ENCODE data around the gene COG6. TPM values are rescaled to one million over a fixed set of nuclear protein-coding genes. Genes with fewer than 3 reads are reported as not detected.
A peak's percentile ranks its signal among the peaks of the same experiment; 100 is the strongest.

Gene COG6
- total and polyA plus RNA-seq, 7 experiments from 2014 or later = 18.1 to 41.6 (median 24.4) TPM

GRCh38 chr13:39670445-39670844 lies 15.0 kb downstream of the COG6 start:
- Histone ChIP-seq H3K4me1 (ENCODE audit: control insufficient read depth in 2 of 2, insufficient read depth in 2 of 2, low read length in 2 of 2) (no peaks in the 10 kb centered on the region), H3K27ac (ENCODE audit: low read depth, low read length) (no peak overlapping the region), H3K4me3 (ENCODE audit: low read length) (no peak overlapping the region), H3K9me3 (ENCODE audit: control insufficient read depth in 2 of 3, low read length in 3 of 3) (no peaks in the 10 kb centered on the region), H3K36me3 (ENCODE audit: control insufficient read depth in 2 of 3, insufficient read depth in 3 of 3, low read length in 3 of 3) (peaks cover 0 to 5% (median 0%) of the 10 kb centered on the region in 3 experiments), H3K27me3 (ENCODE audit: control insufficient read depth in 2 of 2, insufficient read depth in 2 of 2, low read length in 2 of 2) (no peaks in the 10 kb centered on the region)
- Mint-ChIP-seq H3K27me3 (no peaks in the 10 kb centered on the region), H3K4me3 (no peak overlapping the region), H3K36me3 (peaks cover 0 to 24% (median 16%) of the 10 kb centered on the region in 5 donors), H3K4me1 (peaks cover 0 to 4% (median 0%) of the 10 kb centered on the region in 7 donors), H3K9me3 (no peaks in the 10 kb centered on the region), H3K27ac (no peak overlapping the region)
- ChIA-PET CTCF (no interaction called here), POLR2A (no interaction called here)
- DNase-seq = no peak
- intact Hi-C loops (cut with micrococcal nuclease) = loop anchor here in 1 of 2 donors (10.0 kb wide), 2 partner anchors 56 to 406 kb away; no protein-coding TSS in a partner anchor
- no peak for ATAC-seq

DNA sequence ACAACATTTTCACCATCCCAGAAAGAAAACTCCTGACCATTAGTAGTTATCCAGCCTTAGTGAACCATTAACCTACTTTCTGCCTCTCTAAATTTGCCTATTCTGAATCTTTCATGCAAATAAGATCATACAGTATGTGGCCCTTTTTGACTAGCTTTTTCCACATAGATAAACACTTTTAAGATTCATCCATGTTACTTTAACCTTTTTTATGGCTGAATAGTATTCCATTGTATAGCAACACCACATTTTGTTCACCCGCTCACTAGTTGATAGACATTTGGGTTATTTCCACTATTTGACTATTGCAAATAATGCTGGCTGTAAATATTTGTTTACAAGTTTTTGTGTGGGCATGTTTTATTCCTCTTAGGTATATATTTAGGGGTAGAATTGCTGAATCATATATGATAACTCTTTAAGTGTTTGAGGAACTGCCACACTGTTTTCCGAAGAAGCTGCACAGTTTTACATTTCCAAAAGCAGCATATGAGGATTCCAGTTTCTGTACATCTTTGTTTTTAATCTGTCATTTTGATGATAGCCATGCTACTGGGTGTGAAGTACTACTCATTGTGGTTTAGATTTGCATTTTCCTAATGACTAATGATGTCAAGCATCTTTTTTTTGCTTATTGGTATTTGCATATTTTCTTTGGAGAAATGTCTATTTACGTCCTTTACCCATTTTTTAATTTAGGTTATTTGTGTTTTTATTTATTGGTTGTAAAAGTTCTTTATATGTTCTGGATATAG lies 17.1 kb downstream of the COG6 start:
- CTCF ChIA-PET = no interaction called here
- intact Hi-C loops (cut with micrococcal nuclease) = loop anchor here in 1 of 2 donors (10.0 kb wide), 2 partner anchors 58 to 408 kb away; no protein-coding TSS in a partner anchor

GRCh38 chr13:39675904-39676303 lies 20.4 kb downstream of the COG6 start:
- intact Hi-C loops (cut with micrococcal nuclease) = loop anchor here (1.0 to 10.0 kb wide), 8 partner anchors 59 to 705 kb away; partner anchors contain the start of genes NHLRC3 (in 1 of the 2) and PROSER1 (in 1 of the 2)
- Mint-ChIP-seq H3K9me3 (no peaks in the 10 kb centered on the region), H3K4me1 (peaks cover 0 to 3% (median 0%) of the 10 kb centered on the region in 7 donors), H3K27ac (peak overlapping the region in 1 of 9 donors; percentile 23), H3K27me3 (no peaks in the 10 kb centered on the region), H3K36me3 (peaks cover 5 to 29% (median 19%) of the 10 kb centered on the region in 5 donors), H3K4me3 (no peak overlapping the region)
- Histone ChIP-seq H3K9me3 (ENCODE audit: control insufficient read depth in 2 of 3, low read length in 3 of 3) (no peaks in the 10 kb centered on the region), H3K4me1 (ENCODE audit: control insufficient read depth in 2 of 2, insufficient read depth in 2 of 2, low read length in 2 of 2) (no peaks in the 10 kb centered on the region), H3K27me3 (ENCODE audit: control insufficient read depth in 2 of 2, insufficient read depth in 2 of 2, low read length in 2 of 2) (no peaks in the 10 kb centered on the region), H3K27ac (ENCODE audit: low read depth, low read length) (no peak overlapping the region), H3K4me3 (ENCODE audit: low read length) (no peak overlapping the region), H3K36me3 (ENCODE audit: control insufficient read depth in 2 of 3, insufficient read depth in 3 of 3, low read length in 3 of 3) (peaks cover 0 to 13% (median 0%) of the 10 kb centered on the region in 3 experiments)
- no peak for ATAC-seq
- ChIA-PET POLR2A (no interaction called here), CTCF (interaction anchor here (0.7 kb wide), 2 partner anchors 10 to 20 kb away, joined by 3 to 4 read pairs; no protein-coding TSS in a partner anchor)
- DNase-seq = no peak

More for the DNA sequence above, 17.1 kb downstream of the COG6 start:
- DNase-seq = no peak
- POLR2A ChIA-PET = no interaction called here
- H3K9me3 ChIP-seq (ENCODE audit: control insufficient read depth in 2 of 3, low read length in 3 of 3) = no peaks in the 10 kb centered on the region
- Mint-ChIP-seq H3K4me3 (no peak overlapping the region), H3K36me3 (peaks cover 0 to 11% (median 6%) of the 10 kb centered on the region in 5 donors), H3K27ac (no peak overlapping the region), H3K9me3 (no peaks in the 10 kb centered on the region), H3K27me3 (no peaks in the 10 kb centered on the region), H3K4me1 (peaks cover 0 to 3% (median 0%) of the 10 kb centered on the region in 7 donors)
- no peak overlapping the region for H3K27ac ChIP-seq (ENCODE audit: low read depth, low read length)
- no peaks in the 10 kb centered on the region for H3K27me3 ChIP-seq (ENCODE audit: control insufficient read depth in 2 of 2, insufficient read depth in 2 of 2, low read length in 2 of 2)
- no peak overlapping the region for H3K4me3 ChIP-seq (ENCODE audit: low read length)
- ATAC-seq = no peak
- no peaks in the 10 kb centered on the region for H3K4me1 ChIP-seq (ENCODE audit: control insufficient read depth in 2 of 2, insufficient read depth in 2 of 2, low read length in 2 of 2)
- H3K36me3 ChIP-seq (ENCODE audit: control insufficient read depth in 2 of 3, insufficient read depth in 3 of 3, low read length in 3 of 3) = no peaks in the 10 kb centered on the region

- CTCF ChIA-PET = interaction anchor here (0.5 to 1.1 kb wide), 2 partner anchors 60 to 65 kb away, joined by 3 to 4 read pairs; no protein-coding TSS in a partner anchor
- Histone ChIP-seq H3K9me3 (ENCODE audit: control insufficient read depth in 2 of 3, low read length in 3 of 3) (no peaks in the 10 kb centered on the region), H3K27ac (ENCODE audit: low read depth, low read length) (no peak overlapping the region), H3K4me3 (ENCODE audit: low read length) (no peak overlapping the region), H3K27me3 (ENCODE audit: control insufficient read depth in 2 of 2, insufficient read depth in 2 of 2, low read length in 2 of 2) (no peaks in the 10 kb centered on the region), H3K36me3 (ENCODE audit: control insufficient read depth in 2 of 3, insufficient read depth in 3 of 3, low read length in 3 of 3) (peaks cover 0 to 18% (median 0%) of the 10 kb centered on the region in 3 experiments), H3K4me1 (ENCODE audit: control insufficient read depth in 2 of 2, insufficient read depth in 2 of 2, low read length in 2 of 2) (no peaks in the 10 kb centered on the region)
- intact Hi-C loops (cut with micrococcal nuclease) = loop anchor here (1.0 to 10.0 kb wide), 8 partner anchors 60 to 706 kb away; partner anchors contain the start of genes NHLRC3 (in 1 of the 2) and PROSER1 (in 1 of the 2)
- peak overlapping the region in 1 of 9 donors; percentile 23 for H3K27ac Mint-ChIP-seq
- H3K4me1 Mint-ChIP-seq = peaks cover 0 to 3% (median 0%) of the 10 kb centered on the region in 7 donors
- ATAC-seq (no peak), DNase-seq (peak in 7 of 9 donors; percentile 24 to 60 (median 37))
- peaks cover 9 to 34% (median 24%) of the 10 kb centered on the region in 5 donors for H3K36me3 Mint-ChIP-seq
- H3K4me3 Mint-ChIP-seq = no peak overlapping the region
- no peaks in the 10 kb centered on the region for H3K9me3 Mint-ChIP-seq
- no peaks in the 10 kb centered on the region for H3K27me3 Mint-ChIP-seq
- POLR2A ChIA-PET = no interaction called here
Observed at GRCh38 chr13:39676315-39676876, 20.9 kb downstream of the COG6 start.

GRCh38 chr13:39682310-39682709 lies 26.8 kb downstream of the COG6 start:
- Mint-ChIP-seq H3K9me3 (no peaks in the 10 kb centered on the region), H3K27ac (peak overlapping the region in 2 of 9 donors; percentile 12 to 62), H3K27me3 (no peaks in the 10 kb centered on the region), H3K36me3 (peaks cover 9 to 31% (median 19%) of the 10 kb centered on the region in 5 donors), H3K4me1 (peaks cover 0 to 6% (median 0%) of the 10 kb centered on the region in 7 donors), H3K4me3 (no peak overlapping the region)
- ChIA-PET CTCF (interaction anchor here (2.6 to 5.2 kb wide), 2 partner anchors 1000 to 1095 kb away, joined by 12 to 37 read pairs; no protein-coding TSS in a partner anchor), POLR2A (no interaction called here)
- H3K27me3 ChIP-seq (ENCODE audit: control insufficient read depth in 2 of 2, insufficient read depth in 2 of 2, low read length in 2 of 2) = no peaks in the 10 kb centered on the region
- H3K4me3 ChIP-seq (ENCODE audit: low read length) = no peak overlapping the region
- peaks cover 0 to 19% (median 0%) of the 10 kb centered on the region in 3 experiments for H3K36me3 ChIP-seq (ENCODE audit: control insufficient read depth in 2 of 3, insufficient read depth in 3 of 3, low read length in 3 of 3)
- H3K9me3 ChIP-seq (ENCODE audit: control insufficient read depth in 2 of 3, low read length in 3 of 3) = no peaks in the 10 kb centered on the region
- no peak for ATAC-seq
- H3K4me1 ChIP-seq (ENCODE audit: control insufficient read depth in 2 of 2, insufficient read depth in 2 of 2, low read length in 2 of 2) = no peaks in the 10 kb centered on the region
- intact Hi-C loops (cut with micrococcal nuclease) = loop anchor here in 1 of 2 donors (10.0 kb wide), 2 partner anchors 382 to 1242 kb away; no protein-coding TSS in a partner anchor
- no peak for DNase-seq
- H3K27ac ChIP-seq (ENCODE audit: low read depth, low read length) = no peak overlapping the region

DNA sequence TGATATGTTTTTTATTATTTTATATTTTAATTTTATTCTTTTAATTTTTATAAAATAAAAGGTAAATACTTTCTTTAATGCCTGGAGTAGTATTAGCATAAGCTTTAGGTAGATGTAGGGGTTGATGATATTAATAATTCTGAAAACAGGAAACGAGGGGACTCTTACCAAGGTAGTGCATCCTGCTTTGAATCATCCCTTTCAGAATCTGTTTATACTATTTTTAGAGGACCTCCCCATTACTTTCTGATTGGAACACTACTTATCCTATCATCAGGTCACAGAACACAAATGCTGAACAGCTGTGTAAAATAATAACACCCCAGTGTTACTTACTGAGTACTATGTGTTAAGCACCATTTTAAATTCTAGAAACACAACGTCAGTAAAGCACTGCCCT lies 27.3 kb downstream of the COG6 start:
- H3K27me3 ChIP-seq (ENCODE audit: control insufficient read depth in 2 of 2, insufficient read depth in 2 of 2, low read length in 2 of 2) = no peaks in the 10 kb centered on the region
- H3K27ac Mint-ChIP-seq = peak overlapping the region in 2 of 9 donors; percentile 5 to 62
- H3K4me3 Mint-ChIP-seq = no peak overlapping the region
- H3K4me1 ChIP-seq (ENCODE audit: control insufficient read depth in 2 of 2, insufficient read depth in 2 of 2, low read length in 2 of 2) = no peaks in the 10 kb centered on the region
- H3K4me1 Mint-ChIP-seq = peaks cover 0 to 7% (median 0%) of the 10 kb centered on the region in 7 donors
- intact Hi-C loops (cut with micrococcal nuclease) = loop anchor here in 1 of 2 donors (10.0 kb wide), 2 partner anchors 382 to 1242 kb away; no protein-coding TSS in a partner anchor
- no peak overlapping the region for H3K27ac ChIP-seq (ENCODE audit: low read depth, low read length)
- no peak for ATAC-seq
- H3K9me3 ChIP-seq (ENCODE audit: control insufficient read depth in 2 of 3, low read length in 3 of 3) = no peaks in the 10 kb centered on the region
- no peaks in the 10 kb centered on the region for H3K27me3 Mint-ChIP-seq
- no peak for DNase-seq
- H3K36me3 Mint-ChIP-seq = peaks cover 11 to 35% (median 22%) of the 10 kb centered on the region in 5 donors
- H3K36me3 ChIP-seq (ENCODE audit: control insufficient read depth in 2 of 3, insufficient read depth in 3 of 3, low read length in 3 of 3) = peaks cover 0 to 23% (median 0%) of the 10 kb centered on the region in 3 experiments
- no peaks in the 10 kb centered on the region for H3K9me3 Mint-ChIP-seq
- H3K4me3 ChIP-seq (ENCODE audit: low read length) = no peak overlapping the region
- POLR2A ChIA-PET = no interaction called here
- CTCF ChIA-PET = interaction anchor here (2.6 to 5.2 kb wide), 2 partner anchors 999 to 1095 kb away, joined by 12 to 37 read pairs; no protein-coding TSS in a partner anchor
